ENCODE data around the gene SYTL3.
A peak's percentile ranks its signal among the peaks of the same experiment; 100 is the strongest.
"Not testable (repeated sequence)": the region's sequence is repeated elsewhere in the genome, so short reads cannot be mapped to it uniquely, and the experiment has no call there.

SYTL3 gene

GRCh38 chr6:158677906-158678578, 28.2 kb downstream of the SYTL3 start:
- Mint-ChIP-seq H3K9me3 (no peaks in the 10 kb centered on the region), H3K4me1 (no peaks in the 10 kb centered on the region), H3K27ac (no peak overlapping the region), H3K27me3 (no peaks in the 10 kb centered on the region), H3K4me3 (no peak overlapping the region), H3K36me3 (peaks cover 6% of the 10 kb centered on the region)
- ATAC-seq, result no peak

- Mint-ChIP-seq H3K9me3 (no peaks in the 10 kb centered on the region), H3K4me3 (no peak overlapping the region), H3K27me3 (no peaks in the 10 kb centered on the region), H3K36me3 (peaks cover 13% of the 10 kb centered on the region), H3K4me1 (no peaks in the 10 kb centered on the region), H3K27ac (no peak overlapping the region)
- ATAC-seq, result no peak
These were observed 30.2 kb downstream of the SYTL3 start for GRCh38 chr6:158680015-158680414.

DNA sequence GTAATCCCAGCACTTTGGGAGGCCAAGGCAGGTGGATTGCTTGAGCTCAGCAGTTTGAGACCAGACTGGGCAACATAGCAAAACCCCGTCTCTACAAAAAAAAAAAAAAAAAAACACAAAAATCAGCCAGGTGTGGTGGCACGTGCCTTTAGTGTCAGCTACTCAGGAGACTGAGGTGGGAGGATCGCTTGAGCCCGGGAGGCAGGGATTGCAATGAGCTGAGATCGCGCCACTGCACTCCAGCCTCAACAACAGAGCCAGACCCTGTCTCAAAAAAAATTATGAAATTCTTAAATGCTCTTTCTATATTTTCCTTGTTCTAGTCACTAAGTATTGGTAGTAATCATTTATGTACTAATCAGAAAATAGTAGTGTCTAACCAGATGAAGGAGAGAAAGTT, 30.6 kb downstream of the SYTL3 start:
- no peak for ATAC-seq
- Mint-ChIP-seq H3K27me3 (no peaks in the 10 kb centered on the region), H3K27ac (no peak overlapping the region), H3K4me3 (no peak overlapping the region), H3K4me1 (no peaks in the 10 kb centered on the region), H3K9me3 (no peaks in the 10 kb centered on the region), H3K36me3 (peaks cover 13% of the 10 kb centered on the region)

DNA sequence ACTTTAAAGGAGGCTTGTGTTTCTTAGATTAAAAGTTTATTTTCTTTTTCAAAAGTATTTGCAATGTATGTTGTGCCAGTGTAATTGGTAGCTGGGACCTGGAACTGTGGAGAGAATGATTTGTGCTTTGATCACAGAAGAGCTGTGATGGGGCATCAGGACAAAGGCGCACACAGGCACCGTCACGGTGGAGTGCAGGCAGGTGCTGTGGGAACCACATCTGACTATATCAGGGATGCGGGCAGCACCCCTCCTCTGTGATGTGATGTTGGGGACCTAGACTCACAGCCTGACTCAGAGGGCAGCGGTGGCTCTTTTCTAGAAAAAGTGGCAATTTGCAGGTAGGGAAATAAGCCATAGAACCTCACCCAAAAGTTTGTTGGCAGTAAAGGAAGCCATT, 34.5 kb downstream of the SYTL3 start:
- ATAC-seq, result no peak
- Mint-ChIP-seq H3K9me3 (no peaks in the 10 kb centered on the region), H3K4me1 (peaks cover 31% of the 10 kb centered on the region), H3K27ac (no peak overlapping the region), H3K36me3 (peaks cover 13% of the 10 kb centered on the region), H3K4me3 (no peak overlapping the region), H3K27me3 (no peaks in the 10 kb centered on the region)

DNA sequence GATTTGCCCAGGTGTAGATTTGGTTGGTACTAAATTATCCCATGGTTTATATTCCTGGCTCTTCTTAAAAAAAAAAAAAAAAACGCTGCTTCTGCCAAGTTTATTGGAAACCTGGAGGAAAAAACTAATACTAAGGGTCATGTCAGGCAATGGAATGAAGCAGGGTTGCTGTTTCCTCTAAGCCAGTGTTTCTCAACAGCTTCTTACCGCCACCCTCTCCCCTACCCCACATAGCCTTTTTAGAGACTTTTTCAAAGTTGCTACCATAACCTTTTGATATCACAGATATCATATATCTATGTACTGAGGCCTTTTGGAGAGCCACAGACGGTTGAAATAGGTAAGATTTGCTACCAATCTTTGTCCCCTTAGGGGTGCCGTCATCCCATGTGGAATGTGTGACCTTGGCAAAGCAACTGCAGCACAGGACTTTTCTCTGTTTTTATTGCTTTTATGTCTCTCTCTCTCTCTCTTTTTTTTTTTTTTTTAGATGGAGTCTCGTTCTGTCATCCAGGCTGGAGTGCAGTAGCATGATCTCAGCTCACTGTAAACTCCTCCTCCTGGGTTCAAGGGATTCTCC, 35.0 kb downstream of the SYTL3 start:
- ATAC-seq, result no peak
- peaks cover 13% of the 10 kb centered on the region for H3K36me3 Mint-ChIP-seq

GRCh38 chr6:158686311-158686710, 36.5 kb downstream of the SYTL3 start:
- Mint-ChIP-seq H3K27me3 (no peaks in the 10 kb centered on the region), H3K4me3 (no peak overlapping the region), H3K9me3 (no peaks in the 10 kb centered on the region), H3K36me3 (peaks cover 13% of the 10 kb centered on the region), H3K4me1 (peaks cover 36% of the 10 kb centered on the region), H3K27ac (peak overlapping the region; percentile 78)
- no peak for ATAC-seq

More for the DNA sequence above, 35.0 kb downstream of the SYTL3 start:
- no peak overlapping the region for H3K27ac Mint-ChIP-seq
- H3K4me1 Mint-ChIP-seq, result peaks cover 36% of the 10 kb centered on the region
- no peaks in the 10 kb centered on the region for H3K9me3 Mint-ChIP-seq
- no peaks in the 10 kb centered on the region for H3K27me3 Mint-ChIP-seq
- no peak overlapping the region for H3K4me3 Mint-ChIP-seq

GRCh38 chr6:158686791-158687381, 37.0 kb downstream of the SYTL3 start:
- H3K4me1 Mint-ChIP-seq, result peaks cover 36% of the 10 kb centered on the region
- no peak overlapping the region for H3K4me3 Mint-ChIP-seq
- no peaks in the 10 kb centered on the region for H3K27me3 Mint-ChIP-seq
- H3K9me3 Mint-ChIP-seq, result no peaks in the 10 kb centered on the region
- H3K36me3 Mint-ChIP-seq, result peaks cover 13% of the 10 kb centered on the region
- ATAC-seq, result peak; percentile 95
- H3K27ac Mint-ChIP-seq, result peak overlapping the region; percentile 78

- Mint-ChIP-seq H3K4me1 (peaks cover 36% of the 10 kb centered on the region), H3K9me3 (no peaks in the 10 kb centered on the region), H3K27me3 (no peaks in the 10 kb centered on the region), H3K4me3 (no peak overlapping the region), H3K27ac (peak overlapping the region; percentile 78), H3K36me3 (peaks cover 13% of the 10 kb centered on the region)
- ATAC-seq, result no peak
These were observed 37.7 kb downstream of the SYTL3 start for GRCh38 chr6:158687506-158687905.

- Mint-ChIP-seq H3K4me3 (no peak overlapping the region), H3K27ac (no peak overlapping the region), H3K9me3 (no peaks in the 10 kb centered on the region), H3K27me3 (no peaks in the 10 kb centered on the region), H3K4me1 (peaks cover 36% of the 10 kb centered on the region), H3K36me3 (peaks cover 7% of the 10 kb centered on the region)
- ATAC-seq, result no peak
These were observed 39.0 kb downstream of the SYTL3 start for GRCh38 chr6:158688860-158689259.

- no peak overlapping the region for H3K4me3 Mint-ChIP-seq
- peaks cover 5% of the 10 kb centered on the region for H3K36me3 Mint-ChIP-seq
- H3K27me3 Mint-ChIP-seq, result no peaks in the 10 kb centered on the region
- no peak overlapping the region for H3K27ac Mint-ChIP-seq
- no peaks in the 10 kb centered on the region for H3K9me3 Mint-ChIP-seq
- ATAC-seq, result no peak
- no peaks in the 10 kb centered on the region for H3K4me1 Mint-ChIP-seq
These were observed 45.1 kb downstream of the SYTL3 start for GRCh38 chr6:158694913-158695312.

DNA sequence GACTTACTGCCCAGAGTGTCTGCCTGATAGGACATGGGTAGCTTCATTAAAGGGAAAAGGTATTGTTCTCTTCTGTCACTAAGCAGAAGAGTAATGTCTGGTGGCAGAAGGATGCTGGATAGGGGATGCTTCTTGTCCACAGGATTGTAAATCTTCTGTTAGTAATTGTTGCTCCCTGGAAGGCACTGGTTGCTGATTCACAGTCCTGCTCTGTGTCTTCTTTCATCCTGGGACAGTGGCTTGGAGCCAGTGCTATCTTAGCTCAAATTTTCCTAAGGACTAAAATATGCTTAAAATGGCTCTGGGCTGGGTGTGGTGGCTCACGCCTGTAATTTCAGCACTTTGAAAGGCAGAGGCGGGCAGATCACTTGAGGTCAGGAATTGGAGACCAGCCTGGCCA, 48.0 kb downstream of the SYTL3 start:
- Mint-ChIP-seq H3K27me3 (no peaks in the 10 kb centered on the region), H3K36me3 (peaks cover 5% of the 10 kb centered on the region), H3K4me3 (no peak overlapping the region), H3K4me1 (no peaks in the 10 kb centered on the region), H3K27ac (no peak overlapping the region), H3K9me3 (no peaks in the 10 kb centered on the region)
- no peak for ATAC-seq

GRCh38 chr6:158698931-158699330, 49.1 kb downstream of the SYTL3 start:
- H3K4me1 Mint-ChIP-seq, result peaks cover 10% of the 10 kb centered on the region
- no peaks in the 10 kb centered on the region for H3K27me3 Mint-ChIP-seq
- ATAC-seq, result peak; percentile 67
- H3K9me3 Mint-ChIP-seq, result no peaks in the 10 kb centered on the region
- H3K4me3 Mint-ChIP-seq, result no peak overlapping the region
- peak overlapping the region; percentile 30 for H3K27ac Mint-ChIP-seq
- peaks cover 5% of the 10 kb centered on the region for H3K36me3 Mint-ChIP-seq

GRCh38 chr6:158701268-158701667, 51.4 kb downstream of the SYTL3 start:
- H3K36me3 Mint-ChIP-seq, H3K9me3 Mint-ChIP-seq, ATAC-seq, H3K27me3 Mint-ChIP-seq, H3K4me3 Mint-ChIP-seq, H3K27ac Mint-ChIP-seq: not testable (repeated sequence)
- peaks cover 26% of the 10 kb centered on the region for H3K4me1 Mint-ChIP-seq

DNA sequence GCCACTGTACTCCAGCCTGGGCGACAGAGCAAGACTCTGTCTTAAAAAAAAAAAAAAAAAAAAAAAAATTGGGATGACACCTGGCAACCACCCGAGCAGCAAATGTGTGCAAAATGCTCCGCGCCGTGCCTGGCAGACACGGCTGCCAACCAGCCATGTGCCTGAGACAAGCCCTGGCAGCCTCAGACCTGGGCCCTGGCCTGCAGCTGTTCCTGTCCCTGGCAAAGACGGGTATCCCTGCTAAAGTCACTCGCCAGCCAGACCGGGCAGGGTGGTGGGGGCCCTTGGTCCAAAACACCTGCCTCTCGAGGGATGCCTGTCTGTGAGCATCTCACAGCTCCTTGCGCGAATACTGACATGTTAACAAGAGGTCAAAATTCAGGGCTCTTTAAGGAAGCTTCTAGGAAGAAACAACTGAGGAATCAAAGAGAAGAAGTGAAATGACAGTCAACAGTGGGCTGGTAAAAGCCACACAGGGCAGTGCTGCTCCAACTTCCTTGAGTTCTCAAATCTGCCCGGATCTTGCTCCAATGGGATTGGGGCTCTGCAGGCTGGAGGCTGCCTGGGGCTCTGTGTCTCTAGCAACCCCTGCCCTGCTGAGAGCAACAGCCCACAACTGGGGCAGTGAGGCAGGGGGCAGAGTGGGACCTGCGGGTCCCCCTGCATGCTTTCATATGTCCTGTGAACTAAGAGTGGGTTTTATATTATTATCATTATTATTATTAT, 53.4 kb downstream of the SYTL3 start:
- Mint-ChIP-seq H3K27me3 (no peaks in the 10 kb centered on the region), H3K36me3 (peaks cover under 1% of the 10 kb centered on the region), H3K27ac (no peak overlapping the region), H3K4me3 (no peak overlapping the region), H3K9me3 (no peaks in the 10 kb centered on the region), H3K4me1 (peaks cover 35% of the 10 kb centered on the region)
- ATAC-seq, result no peak

All from stimulated activated memory B cell treated with anti-CD40 and anti-IgM and Interleukin-4, amounts not matched to agents 10 μg/mL and 1 μg/mL and 100 μg/mL, for 72 hours (primary cell).